ENCODE results near the gene FNIP2. TPM values are rescaled to one million over a fixed set of nuclear protein-coding genes. Genes with fewer than 3 reads are reported as not detected.

Gene FNIP2
- total and polyA plus RNA-seq, 4 donors = 8.8 to 88.7 (median 23.5) TPM

GRCh38 chr4:158786121-158786601 is 17.3 kb downstream of the FNIP2 start:
- Histone ChIP-seq H3K36me3 (ENCODE audit: control insufficient read depth in 4 of 4, insufficient read depth in 3 of 4, low read depth in 1 of 4, low read length in 3 of 4) (no peaks in the 10 kb centered on the region), H3K4me3 (ENCODE audit: low read depth in 1 of 3, low read length in 3 of 3) (no peak overlapping the region), H3K9me3 (ENCODE audit: control insufficient read depth in 4 of 4, low read length in 3 of 4) (no peaks in the 10 kb centered on the region), H3K9ac (ENCODE audit: low read depth in 1 of 2, low read length in 2 of 2) (peak overlapping the region; percentile 9 to 31), H3K27ac (ENCODE audit: low read depth in 1 of 2, low read length in 2 of 2) (peak overlapping the region; percentile 68 to 69), H3K4me1 (ENCODE audit: control insufficient read depth in 4 of 4, insufficient read depth in 4 of 4, low read length in 3 of 4) (peaks cover 8 to 78% (median 60%) of the 10 kb centered on the region in 4 donors), H3K27me3 (ENCODE audit: control insufficient read depth in 4 of 4, insufficient read depth in 4 of 4, low read length in 3 of 4) (no peaks in the 10 kb centered on the region)
- TF ChIP-seq HNF4A (conservative IDR thresholded peaks at IDR 0.05) (peak in 1 of 2 donors; percentile 5), YY1 (IDR thresholded peaks at IDR 0.05) (no peak), FOXA2 (IDR thresholded peaks at IDR 0.05) (no peak)
- no peak for DNase-seq (ENCODE audit: low spot score)
- WGBS = 13% methylated on average over 4 of the region's 4 CpGs

GRCh38 chr4:158786955-158787354 is 18.1 kb downstream of the FNIP2 start:
- no peak for DNase-seq (ENCODE audit: low spot score)
- H3K4me1 ChIP-seq (ENCODE audit: control insufficient read depth in 4 of 4, insufficient read depth in 4 of 4, low read length in 3 of 4) = peaks cover 6 to 77% (median 58%) of the 10 kb centered on the region in 4 donors
- H3K27ac ChIP-seq (ENCODE audit: low read depth in 1 of 2, low read length in 2 of 2) = no peak overlapping the region
- H3K4me3 ChIP-seq (ENCODE audit: low read depth in 1 of 3, low read length in 3 of 3) = no peak overlapping the region
- TF ChIP-seq HNF4A (conservative IDR thresholded peaks at IDR 0.05) (no peak), MAX (IDR thresholded peaks at IDR 0.05) (no peak), ATF3 (IDR thresholded peaks at IDR 0.05) (no peak), YY1 (IDR thresholded peaks at IDR 0.05) (no peak)
- TF ChIP-seq, protein P1, sequence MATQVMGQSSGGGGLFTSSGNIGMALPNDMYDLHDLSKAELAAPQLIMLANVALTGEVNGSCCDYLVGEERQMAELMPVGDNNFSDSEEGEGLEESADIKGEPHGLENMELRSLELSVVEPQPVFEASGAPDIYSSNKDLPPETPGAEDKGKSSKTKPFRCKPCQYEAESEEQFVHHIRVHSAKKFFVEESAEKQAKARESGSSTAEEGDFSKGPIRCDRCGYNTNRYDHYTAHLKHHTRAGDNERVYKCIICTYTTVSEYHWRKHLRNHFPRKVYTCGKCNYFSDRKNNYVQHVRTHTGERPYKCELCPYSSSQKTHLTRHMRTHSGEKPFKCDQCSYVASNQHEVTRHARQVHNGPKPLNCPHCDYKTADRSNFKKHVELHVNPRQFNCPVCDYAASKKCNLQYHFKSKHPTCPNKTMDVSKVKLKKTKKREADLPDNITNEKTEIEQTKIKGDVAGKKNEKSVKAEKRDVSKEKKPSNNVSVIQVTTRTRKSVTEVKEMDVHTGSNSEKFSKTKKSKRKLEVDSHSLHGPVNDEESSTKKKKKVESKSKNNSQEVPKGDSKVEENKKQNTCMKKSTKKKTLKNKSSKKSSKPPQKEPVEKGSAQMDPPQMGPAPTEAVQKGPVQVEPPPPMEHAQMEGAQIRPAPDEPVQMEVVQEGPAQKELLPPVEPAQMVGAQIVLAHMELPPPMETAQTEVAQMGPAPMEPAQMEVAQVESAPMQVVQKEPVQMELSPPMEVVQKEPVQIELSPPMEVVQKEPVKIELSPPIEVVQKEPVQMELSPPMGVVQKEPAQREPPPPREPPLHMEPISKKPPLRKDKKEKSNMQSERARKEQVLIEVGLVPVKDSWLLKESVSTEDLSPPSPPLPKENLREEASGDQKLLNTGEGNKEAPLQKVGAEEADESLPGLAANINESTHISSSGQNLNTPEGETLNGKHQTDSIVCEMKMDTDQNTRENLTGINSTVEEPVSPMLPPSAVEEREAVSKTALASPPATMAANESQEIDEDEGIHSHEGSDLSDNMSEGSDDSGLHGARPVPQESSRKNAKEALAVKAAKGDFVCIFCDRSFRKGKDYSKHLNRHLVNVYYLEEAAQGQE (IDR thresholded peaks at IDR 0.05) = no peak
- no peaks in the 10 kb centered on the region for H3K27me3 ChIP-seq (ENCODE audit: control insufficient read depth in 4 of 4, insufficient read depth in 4 of 4, low read length in 3 of 4)
- H3K36me3 ChIP-seq (ENCODE audit: control insufficient read depth in 4 of 4, insufficient read depth in 3 of 4, low read depth in 1 of 4, low read length in 3 of 4) = no peaks in the 10 kb centered on the region
- no peaks in the 10 kb centered on the region for H3K9me3 ChIP-seq (ENCODE audit: control insufficient read depth in 4 of 4, low read length in 3 of 4)
- H3K9ac ChIP-seq (ENCODE audit: low read depth in 1 of 2, low read length in 2 of 2) = no peak overlapping the region

- no peaks in the 10 kb centered on the region for H3K36me3 ChIP-seq (ENCODE audit: control insufficient read depth in 4 of 4, insufficient read depth in 3 of 4, low read depth in 1 of 4, low read length in 3 of 4)
- peaks cover 6 to 77% (median 55%) of the 10 kb centered on the region in 4 donors for H3K4me1 ChIP-seq (ENCODE audit: control insufficient read depth in 4 of 4, insufficient read depth in 4 of 4, low read length in 3 of 4)
- no peak overlapping the region for H3K4me3 ChIP-seq (ENCODE audit: low read depth in 1 of 3, low read length in 3 of 3)
- H3K27ac ChIP-seq (ENCODE audit: low read depth in 1 of 2, low read length in 2 of 2) = no peak overlapping the region
- DNase-seq (ENCODE audit: low spot score) = no peak
- no peaks in the 10 kb centered on the region for H3K27me3 ChIP-seq (ENCODE audit: control insufficient read depth in 4 of 4, insufficient read depth in 4 of 4, low read length in 3 of 4)
- TF ChIP-seq FOXA2 (IDR thresholded peaks at IDR 0.05) (no peak), YY1 (IDR thresholded peaks at IDR 0.05) (no peak), NR2F2 (IDR thresholded peaks at IDR 0.05) (no peak), HNF4A (conservative IDR thresholded peaks at IDR 0.05) (no peak)
- TF ChIP-seq, protein P1 (IDR thresholded peaks at IDR 0.05) = no peak
- H3K9ac ChIP-seq (ENCODE audit: low read depth in 1 of 2, low read length in 2 of 2) = no peak overlapping the region
- no peaks in the 10 kb centered on the region for H3K9me3 ChIP-seq (ENCODE audit: control insufficient read depth in 4 of 4, low read length in 3 of 4)
- WGBS = 94% methylated on average over 15 of the region's 15 CpGs
These were observed 19.1 kb downstream of the FNIP2 start for GRCh38 chr4:158787709-158788475.

Measured in liver (tissue), 9 donors.